Activated naive CD4-positive, alpha-beta T cell (primary cell): ENCODE measurements around the gene NPAS2.

Experiments used
- DNase-seq, 4 experiments: peaks; one replicate each; lab custom pipeline; 2025; lab: John Stamatoyannopoulos, UW

The NPAS2 gene, protein sequence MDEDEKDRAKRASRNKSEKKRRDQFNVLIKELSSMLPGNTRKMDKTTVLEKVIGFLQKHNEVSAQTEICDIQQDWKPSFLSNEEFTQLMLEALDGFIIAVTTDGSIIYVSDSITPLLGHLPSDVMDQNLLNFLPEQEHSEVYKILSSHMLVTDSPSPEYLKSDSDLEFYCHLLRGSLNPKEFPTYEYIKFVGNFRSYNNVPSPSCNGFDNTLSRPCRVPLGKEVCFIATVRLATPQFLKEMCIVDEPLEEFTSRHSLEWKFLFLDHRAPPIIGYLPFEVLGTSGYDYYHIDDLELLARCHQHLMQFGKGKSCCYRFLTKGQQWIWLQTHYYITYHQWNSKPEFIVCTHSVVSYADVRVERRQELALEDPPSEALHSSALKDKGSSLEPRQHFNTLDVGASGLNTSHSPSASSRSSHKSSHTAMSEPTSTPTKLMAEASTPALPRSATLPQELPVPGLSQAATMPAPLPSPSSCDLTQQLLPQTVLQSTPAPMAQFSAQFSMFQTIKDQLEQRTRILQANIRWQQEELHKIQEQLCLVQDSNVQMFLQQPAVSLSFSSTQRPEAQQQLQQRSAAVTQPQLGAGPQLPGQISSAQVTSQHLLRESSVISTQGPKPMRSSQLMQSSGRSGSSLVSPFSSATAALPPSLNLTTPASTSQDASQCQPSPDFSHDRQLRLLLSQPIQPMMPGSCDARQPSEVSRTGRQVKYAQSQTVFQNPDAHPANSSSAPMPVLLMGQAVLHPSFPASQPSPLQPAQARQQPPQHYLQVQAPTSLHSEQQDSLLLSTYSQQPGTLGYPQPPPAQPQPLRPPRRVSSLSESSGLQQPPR

GRCh38 chr2:100819370-100820272 lies at the start of gene NPAS2:
TSS of gene NPAS2 (plus strand) at chr2:100820139. CDS start at chr2:100904755, 84,616 bp downstream.
- DNase-seq, result peak in 1 of 4 experiments; percentile 16

- DNase-seq, result no peak
Measured at GRCh38 chr2:100771125-100771524, 48.8 kb upstream of the NPAS2 start.

GRCh38 chr2:100773538-100773937 lies 46.4 kb upstream of the NPAS2 start:
- no peak for DNase-seq

- DNase-seq, result no peak
Measured at GRCh38 chr2:100776445-100776844, 43.5 kb upstream of the NPAS2 start.

GRCh38 chr2:100778637-100779450 lies 41.1 kb upstream of the NPAS2 start:
- no peak for DNase-seq

GRCh38 chr2:100779908-100780202 lies 40.1 kb upstream of the NPAS2 start:
- no peak for DNase-seq

DNA sequence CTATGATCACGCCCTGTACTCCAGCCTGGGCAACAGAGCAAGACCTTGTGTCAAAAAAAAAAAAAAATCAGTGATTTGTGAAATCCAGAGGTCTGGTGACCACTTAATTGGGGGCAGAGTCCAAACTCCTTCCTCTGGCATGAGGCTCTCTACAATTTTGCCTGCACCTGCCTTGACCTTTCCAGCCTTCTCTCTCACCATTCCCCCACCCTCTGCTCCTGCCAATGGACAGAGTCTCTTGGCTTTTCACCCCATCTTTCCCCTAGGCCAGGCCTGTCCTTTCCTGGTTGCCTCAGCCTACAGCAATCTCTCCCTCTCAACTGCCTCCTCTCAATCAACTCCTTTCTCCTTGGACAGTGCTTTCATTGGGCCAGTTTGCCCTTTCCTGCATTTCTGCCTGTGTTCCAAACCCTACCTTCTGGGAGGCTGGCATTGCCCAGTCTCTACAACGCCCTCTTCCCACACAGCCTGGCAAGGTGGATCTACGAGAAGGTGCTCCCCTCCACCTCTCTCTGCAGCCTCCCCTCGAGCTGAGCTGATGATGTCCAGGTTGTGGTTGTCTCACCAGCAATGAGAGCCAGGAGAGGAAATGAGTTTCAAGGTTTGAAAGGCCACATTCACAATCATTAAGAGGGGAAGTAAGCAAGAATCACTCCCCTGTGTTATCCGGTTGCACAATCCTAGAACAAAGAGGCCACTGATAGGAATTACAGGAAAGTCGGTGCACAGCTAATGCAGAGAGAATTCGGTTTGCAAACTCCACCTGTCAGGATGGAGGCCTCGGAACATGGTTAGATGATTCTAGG lies 39.5 kb upstream of the NPAS2 start:
- no peak for DNase-seq

DNA sequence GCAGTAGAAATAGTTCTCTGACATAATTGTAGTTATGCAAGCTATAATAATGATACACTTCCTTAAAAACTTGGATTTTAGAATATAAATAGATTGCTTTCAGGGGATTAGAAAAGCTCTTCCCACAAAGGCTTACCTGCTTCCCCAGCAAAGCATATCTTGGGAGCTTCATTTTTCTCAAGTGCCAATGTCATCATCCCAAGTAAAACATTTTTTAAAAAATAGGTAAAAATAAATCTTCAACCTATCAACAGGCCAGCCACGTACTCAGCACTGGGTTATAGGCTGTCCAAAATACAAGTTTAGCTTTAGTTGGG lies 39.0 kb upstream of the NPAS2 start:
- no peak for DNase-seq

DNA sequence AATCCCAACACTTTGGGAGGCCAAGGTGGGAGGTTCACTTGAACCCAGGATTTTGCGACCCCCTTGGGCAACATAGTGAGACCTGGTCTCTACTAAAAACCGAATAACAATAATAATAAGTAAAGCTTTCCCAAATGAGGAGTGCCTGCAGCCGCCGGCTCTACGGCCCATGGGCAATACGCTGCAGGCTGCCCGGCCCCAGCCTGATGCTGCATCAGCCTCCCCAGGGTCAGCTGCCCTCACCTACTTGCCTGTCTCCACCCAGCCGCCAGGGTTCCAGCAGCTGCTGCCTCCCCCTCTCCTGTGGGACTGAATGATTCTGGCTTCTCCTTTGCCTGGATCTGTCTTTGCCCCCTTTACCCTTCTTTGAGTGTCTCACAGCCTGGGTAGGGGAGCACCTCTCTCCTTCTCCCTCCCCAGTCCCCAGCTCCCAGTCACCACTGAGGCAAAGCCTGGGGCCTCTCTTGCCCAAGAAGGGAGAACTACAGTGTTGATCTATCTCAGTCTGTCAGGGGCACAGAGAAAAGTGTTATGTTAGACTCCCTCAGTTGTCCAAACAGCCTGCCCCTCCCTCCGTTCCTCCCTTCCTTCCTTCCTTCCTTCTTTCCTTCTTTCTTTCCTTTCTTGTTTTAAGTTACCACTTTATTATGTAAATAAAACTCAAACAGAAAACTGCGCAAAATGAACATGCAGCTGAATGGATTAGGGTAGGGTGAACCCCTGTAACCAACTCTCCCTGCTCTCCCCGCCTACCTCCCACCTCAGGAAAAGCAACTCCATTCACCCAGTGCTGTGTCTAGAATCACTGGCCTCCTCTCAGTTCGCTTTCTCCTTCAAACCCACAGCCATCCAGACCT lies 38.2 kb upstream of the NPAS2 start:
- no peak for DNase-seq

GRCh38 chr2:100782380-100782878 lies 37.5 kb upstream of the NPAS2 start:
- no peak for DNase-seq

- no peak for DNase-seq
Measured at GRCh38 chr2:100783987-100784386, 36.0 kb upstream of the NPAS2 start.

- no peak for DNase-seq
Measured at GRCh38 chr2:100784681-100785080, 35.3 kb upstream of the NPAS2 start.

DNA sequence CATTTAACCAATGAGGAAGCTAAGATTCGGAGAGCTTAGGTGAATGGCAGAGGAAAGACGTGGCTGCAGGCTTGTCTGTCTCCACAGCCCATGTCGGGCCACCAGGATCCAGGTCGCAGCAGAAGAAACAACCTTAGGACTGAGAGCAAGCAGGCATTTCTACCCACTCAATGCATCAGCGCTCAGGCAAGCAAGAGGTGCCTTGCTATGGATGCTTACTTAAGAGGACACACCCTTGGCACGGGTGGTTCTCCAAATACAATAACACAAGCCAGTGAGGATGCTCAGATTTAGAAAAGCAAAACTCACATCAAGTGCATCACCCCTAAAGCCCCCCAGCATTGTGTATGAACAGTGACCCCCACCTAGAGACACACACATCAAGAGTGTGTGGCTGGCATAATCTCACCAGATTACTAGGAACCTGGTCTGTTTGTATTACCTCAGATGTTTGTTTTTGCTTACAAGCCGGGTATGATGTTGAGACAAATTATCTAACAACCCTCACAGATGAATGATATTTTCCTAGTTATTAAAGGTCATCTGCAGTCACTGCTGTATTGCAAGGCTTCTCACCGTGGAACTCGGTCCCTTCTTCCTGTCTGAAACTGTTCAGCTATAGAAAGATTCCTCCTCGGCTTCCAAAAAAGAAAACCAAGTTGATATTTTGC lies 34.2 kb upstream of the NPAS2 start:
- no peak for DNase-seq

DNA sequence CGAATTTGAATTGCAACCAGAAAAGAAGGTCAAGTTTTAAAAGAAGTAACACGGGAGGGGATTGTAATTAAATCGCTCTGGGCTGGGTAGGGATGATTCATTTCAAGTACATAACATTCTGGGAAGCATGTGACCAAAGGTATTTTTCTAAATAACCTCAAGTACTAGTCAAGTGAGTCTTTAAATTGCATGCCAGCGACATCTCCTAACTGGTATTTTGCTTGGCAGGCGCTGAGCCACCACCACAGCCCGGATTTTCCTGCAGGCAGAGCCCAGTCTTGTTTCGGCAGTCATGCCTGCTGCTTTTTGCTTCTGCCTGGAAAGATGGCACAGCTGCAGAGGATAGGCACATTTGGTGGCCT lies 33.7 kb upstream of the NPAS2 start:
- DNase-seq, result no peak

DNA sequence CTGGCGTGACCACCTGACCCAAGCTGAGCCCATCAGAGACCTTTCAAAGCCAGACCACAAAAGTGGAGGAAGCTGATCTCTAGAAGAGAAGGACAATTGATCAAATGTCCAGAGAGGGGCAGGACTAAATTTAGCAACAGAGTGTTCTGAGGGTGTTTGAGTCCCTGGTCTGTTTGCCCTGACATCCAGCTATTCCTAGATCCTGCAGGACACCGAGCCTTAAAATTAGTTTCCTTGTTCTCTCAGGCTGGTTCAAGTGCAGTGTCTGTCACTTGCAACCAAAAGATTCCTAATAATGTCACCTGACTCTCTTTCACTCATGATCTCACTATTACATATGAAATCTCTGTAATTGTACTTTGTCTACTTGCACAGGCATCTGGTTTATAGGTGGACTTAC lies 33.0 kb upstream of the NPAS2 start:
- DNase-seq, result no peak

DNA sequence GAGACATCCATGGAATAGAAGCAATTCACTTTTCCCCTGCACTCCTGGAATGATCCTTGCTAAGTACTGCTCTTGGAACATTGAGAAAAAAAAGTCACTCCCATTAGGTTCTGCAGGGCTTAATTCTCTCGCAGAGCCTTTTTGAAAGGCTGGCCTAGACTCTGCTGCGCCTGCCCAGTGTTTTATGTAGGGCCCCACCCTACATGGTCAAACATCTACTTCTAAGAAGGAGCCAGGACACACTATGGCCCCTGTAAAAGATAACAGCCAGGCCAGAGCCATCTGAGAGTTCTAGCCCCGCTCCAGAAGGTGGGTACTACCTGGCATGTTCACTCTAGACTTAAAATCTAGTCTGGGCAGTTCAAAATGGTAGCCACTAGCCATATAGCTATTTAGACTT lies 30.6 kb upstream of the NPAS2 start:
- DNase-seq, result no peak

GRCh38 chr2:100791294-100791935 lies 28.5 kb upstream of the NPAS2 start:
- no peak for DNase-seq

- no peak for DNase-seq
Measured at GRCh38 chr2:100791936-100792308, 28.0 kb upstream of the NPAS2 start.

- no peak for DNase-seq
Measured at GRCh38 chr2:100793220-100793619, 26.7 kb upstream of the NPAS2 start.
